T follicular helper cell (primary cell): ENCODE results near the gene UGT2A2.
"Not testable (repeated sequence)": the region's sequence is repeated elsewhere in the genome, so short reads cannot be mapped to it uniquely, and the experiment has no call there.

Experiments
- DNase-seq: peaks from one replicate; pipeline ENCODE4 v3.0.0-alpha.2; 2020; ENCODE audit warnings: low read depth
- total RNA-seq, 2 experiments: gene quantifications; one replicate each; lab custom pipeline; 2026; lab: John Stamatoyannopoulos, UW

UGT2A2 gene
- 0 reads per million in 2 experiments for total RNA-seq

- DNase-seq, result no peak
Measured at GRCh38 chr4:69639542-69639941, at the start of gene UGT2A2. UGT2A2 (minus strand) TSS chr4:69639642; CDS start chr4:69639640, 2 bp downstream.

- DNase-seq, result no peak
Measured at GRCh38 chr4:69684804-69685203, 45.4 kb upstream of the UGT2A2 start.

GRCh38 chr4:69668680-69669079, 29.2 kb upstream of the UGT2A2 start:
- no peak for DNase-seq

- not testable (repeated sequence) for DNase-seq
Measured at GRCh38 chr4:69664009-69664408, 24.6 kb upstream of the UGT2A2 start.

- DNase-seq, result peak; percentile 7
Measured at GRCh38 chr4:69661130-69661803, 21.8 kb upstream of the UGT2A2 start.

- DNase-seq, result no peak
Measured at GRCh38 chr4:69658133-69658532, 18.7 kb upstream of the UGT2A2 start.

GRCh38 chr4:69656653-69657158, 17.3 kb upstream of the UGT2A2 start:
- no peak for DNase-seq

GRCh38 chr4:69653147-69653546, 13.7 kb upstream of the UGT2A2 start, which contains the start of gene UGT2A1:
UGT2A1 (minus strand) TSS chr4:69653247; CDS start chr4:69647644, 5,603 bp downstream.
- DNase-seq, result no peak

- DNase-seq, result no peak
Measured at GRCh38 chr4:69650872-69651271, 11.4 kb upstream of the UGT2A2 start.

GRCh38 chr4:69649629-69650028, 10.2 kb upstream of the UGT2A2 start:
- no peak for DNase-seq

GRCh38 chr4:69649207-69649606, 9.8 kb upstream of the UGT2A2 start:
- no peak for DNase-seq

- DNase-seq, result no peak
Measured at GRCh38 chr4:69642961-69643360, 3.5 kb upstream of the UGT2A2 start.

- DNase-seq, result no peak
Measured at GRCh38 chr4:69640289-69640688, 847 bp upstream of the UGT2A2 start.

- DNase-seq, result no peak
Measured at GRCh38 chr4:69617083-69617694, 22.3 kb downstream of the UGT2A2 start.

GRCh38 chr4:69610484-69610883, 29.0 kb downstream of the UGT2A2 start:
- DNase-seq, result no peak

GRCh38 chr4:69601065-69601464, 38.4 kb downstream of the UGT2A2 start:
- DNase-seq, result no peak

GRCh38 chr4:69600013-69600412, 39.4 kb downstream of the UGT2A2 start:
- no peak for DNase-seq

- DNase-seq, result no peak
Measured at GRCh38 chr4:69594382-69594781, 45.1 kb downstream of the UGT2A2 start.

- DNase-seq, result no peak
Measured at GRCh38 chr4:69591364-69591763, 48.1 kb downstream of the UGT2A2 start.

- no peak for DNase-seq
Measured at GRCh38 chr4:69589884-69590283, 49.6 kb downstream of the UGT2A2 start.

- no peak for DNase-seq
Measured at GRCh38 chr4:69584135-69584534, 55.3 kb downstream of the UGT2A2 start.

GRCh38 chr4:69583543-69583942, 55.9 kb downstream of the UGT2A2 start:
- no peak for DNase-seq

GRCh38 chr4:69577245-69577644, 62.2 kb downstream of the UGT2A2 start:
- DNase-seq, result no peak
